ENCODE measurements around the gene RASL11A.
"Not testable (repeated sequence)": the region's sequence is repeated elsewhere in the genome, so short reads cannot be mapped to it uniquely, and the experiment has no call there.

The RASL11A gene

GRCh38 chr13:27280009-27280656, 9.5 kb downstream of the RASL11A start:
- Mint-ChIP-seq H3K9me3 (ENCODE audit: low read depth) (no peaks in the 10 kb centered on the region), H3K27me3 (peaks cover 1% of the 10 kb centered on the region), H3K27ac (no peak overlapping the region), H3K4me1 (ENCODE audit: low read depth) (no peaks in the 10 kb centered on the region), H3K4me3 (no peak overlapping the region), H3K36me3 (no peaks in the 10 kb centered on the region)

DNA sequence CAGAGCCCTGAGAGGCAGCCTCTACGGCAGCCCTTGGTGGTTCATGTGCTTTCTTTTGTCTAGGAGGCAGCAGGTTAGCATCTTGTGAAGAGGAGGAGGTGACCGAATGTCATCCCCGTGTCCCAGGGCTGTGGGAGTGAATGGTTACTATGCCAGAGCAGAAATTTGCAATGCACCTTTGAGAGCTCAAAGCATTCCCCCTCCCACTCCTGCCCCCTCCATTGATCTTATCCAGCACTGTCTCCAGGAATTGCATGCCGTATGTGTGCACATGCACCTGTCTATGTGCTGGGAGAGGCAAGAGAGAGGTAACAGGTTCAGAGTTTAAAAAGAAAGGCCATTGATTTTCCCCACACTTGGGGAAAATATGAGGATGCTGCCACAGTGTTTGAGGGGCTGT, 10.2 kb downstream of the RASL11A start:
- Mint-ChIP-seq H3K27me3 (peaks cover 1% of the 10 kb centered on the region), H3K9me3 (ENCODE audit: low read depth) (no peaks in the 10 kb centered on the region), H3K4me3 (no peak overlapping the region), H3K36me3 (no peaks in the 10 kb centered on the region), H3K27ac (no peak overlapping the region), H3K4me1 (ENCODE audit: low read depth) (no peaks in the 10 kb centered on the region)

- H3K36me3 Mint-ChIP-seq, result no peaks in the 10 kb centered on the region
- H3K9me3 Mint-ChIP-seq (ENCODE audit: low read depth), result no peaks in the 10 kb centered on the region
- H3K4me1 Mint-ChIP-seq (ENCODE audit: low read depth), result no peaks in the 10 kb centered on the region
- H3K4me3 Mint-ChIP-seq, result no peak overlapping the region
- H3K27me3 Mint-ChIP-seq, result peaks cover 1% of the 10 kb centered on the region
- H3K27ac Mint-ChIP-seq, result no peak overlapping the region
Observed at GRCh38 chr13:27281420-27281819, 10.8 kb downstream of the RASL11A start.

- H3K27ac Mint-ChIP-seq, result no peak overlapping the region
- no peaks in the 10 kb centered on the region for H3K4me1 Mint-ChIP-seq (ENCODE audit: low read depth)
- H3K9me3 Mint-ChIP-seq (ENCODE audit: low read depth), result no peaks in the 10 kb centered on the region
- no peaks in the 10 kb centered on the region for H3K36me3 Mint-ChIP-seq
- no peak overlapping the region for H3K4me3 Mint-ChIP-seq
- H3K27me3 Mint-ChIP-seq, result no peaks in the 10 kb centered on the region
Observed at GRCh38 chr13:27283906-27284493, 13.4 kb downstream of the RASL11A start.

DNA sequence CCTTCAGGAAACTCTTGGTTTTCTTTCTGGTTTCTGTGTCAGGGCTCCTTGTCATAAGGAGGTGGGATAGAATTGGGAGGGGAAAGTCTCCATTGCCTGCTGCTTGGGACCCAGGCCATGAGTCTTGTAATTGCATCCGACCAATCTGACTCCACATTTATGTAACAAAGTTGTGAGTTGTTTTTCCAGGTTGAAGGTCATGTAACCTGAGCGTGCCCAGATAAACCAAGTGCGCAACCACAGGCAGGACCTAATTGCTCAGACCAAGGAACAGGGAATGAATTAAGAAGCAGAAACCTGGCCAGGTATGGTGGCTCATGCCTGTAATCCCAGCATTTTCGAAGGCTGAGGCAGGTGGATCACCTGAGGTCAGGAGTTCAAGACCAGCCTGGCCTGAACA, 17.8 kb downstream of the RASL11A start:
- Mint-ChIP-seq H3K27me3 (no peaks in the 10 kb centered on the region), H3K27ac (no peak overlapping the region), H3K4me3 (no peak overlapping the region), H3K4me1 (ENCODE audit: low read depth) (peaks cover 10% of the 10 kb centered on the region), H3K36me3 (no peaks in the 10 kb centered on the region), H3K9me3 (ENCODE audit: low read depth) (no peaks in the 10 kb centered on the region)

- H3K9me3 Mint-ChIP-seq (ENCODE audit: low read depth), result no peaks in the 10 kb centered on the region
- H3K4me1 Mint-ChIP-seq (ENCODE audit: low read depth), result peaks cover 17% of the 10 kb centered on the region
- no peaks in the 10 kb centered on the region for H3K36me3 Mint-ChIP-seq
- no peaks in the 10 kb centered on the region for H3K27me3 Mint-ChIP-seq
- no peak overlapping the region for H3K27ac Mint-ChIP-seq
- no peak overlapping the region for H3K4me3 Mint-ChIP-seq
Observed at GRCh38 chr13:27289011-27289665, 18.5 kb downstream of the RASL11A start.

DNA sequence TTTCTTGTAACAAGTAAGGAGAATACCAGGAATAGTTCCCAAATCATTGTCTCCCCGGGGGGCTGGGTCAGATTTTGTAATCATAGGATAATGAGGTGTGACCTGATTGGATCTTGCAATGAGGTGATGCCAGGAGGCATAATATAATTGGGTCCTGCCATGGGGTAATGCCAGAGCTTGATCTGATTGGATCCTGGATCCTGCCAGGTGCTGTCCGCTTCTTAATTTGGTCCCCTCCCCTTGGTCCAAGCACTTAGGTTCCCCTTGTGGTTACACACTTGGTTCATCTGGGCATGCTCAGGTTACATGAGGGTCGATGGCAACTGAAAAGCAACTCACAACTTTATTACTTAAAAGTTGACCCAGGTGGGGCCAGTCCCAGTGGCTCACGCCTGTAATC, 20.1 kb downstream of the RASL11A start:
- H3K4me1 Mint-ChIP-seq (ENCODE audit: low read depth), result peaks cover 33% of the 10 kb centered on the region
- no peak overlapping the region for H3K4me3 Mint-ChIP-seq
- no peaks in the 10 kb centered on the region for H3K27me3 Mint-ChIP-seq
- H3K27ac Mint-ChIP-seq, result no peak overlapping the region
- H3K36me3 Mint-ChIP-seq, result no peaks in the 10 kb centered on the region
- H3K9me3 Mint-ChIP-seq (ENCODE audit: low read depth), result no peaks in the 10 kb centered on the region

- not testable (repeated sequence) for H3K36me3 Mint-ChIP-seq; H3K27me3 Mint-ChIP-seq; H3K4me3 Mint-ChIP-seq; H3K9me3 Mint-ChIP-seq (ENCODE audit: low read depth)
- peaks cover 35% of the 10 kb centered on the region for H3K4me1 Mint-ChIP-seq (ENCODE audit: low read depth)
- H3K27ac Mint-ChIP-seq, result peak overlapping the region; percentile 28
Observed at GRCh38 chr13:27291967-27292366, 21.3 kb downstream of the RASL11A start.

- H3K27me3 Mint-ChIP-seq, result no peaks in the 10 kb centered on the region
- H3K4me3 Mint-ChIP-seq, result peak overlapping the region; percentile 57
- H3K36me3 Mint-ChIP-seq, result no peaks in the 10 kb centered on the region
- no peaks in the 10 kb centered on the region for H3K9me3 Mint-ChIP-seq (ENCODE audit: low read depth)
- peak overlapping the region; percentile 36 for H3K27ac Mint-ChIP-seq
- peaks cover 35% of the 10 kb centered on the region for H3K4me1 Mint-ChIP-seq (ENCODE audit: low read depth)
Observed at GRCh38 chr13:27293076-27293691, 22.6 kb downstream of the RASL11A start.

DNA sequence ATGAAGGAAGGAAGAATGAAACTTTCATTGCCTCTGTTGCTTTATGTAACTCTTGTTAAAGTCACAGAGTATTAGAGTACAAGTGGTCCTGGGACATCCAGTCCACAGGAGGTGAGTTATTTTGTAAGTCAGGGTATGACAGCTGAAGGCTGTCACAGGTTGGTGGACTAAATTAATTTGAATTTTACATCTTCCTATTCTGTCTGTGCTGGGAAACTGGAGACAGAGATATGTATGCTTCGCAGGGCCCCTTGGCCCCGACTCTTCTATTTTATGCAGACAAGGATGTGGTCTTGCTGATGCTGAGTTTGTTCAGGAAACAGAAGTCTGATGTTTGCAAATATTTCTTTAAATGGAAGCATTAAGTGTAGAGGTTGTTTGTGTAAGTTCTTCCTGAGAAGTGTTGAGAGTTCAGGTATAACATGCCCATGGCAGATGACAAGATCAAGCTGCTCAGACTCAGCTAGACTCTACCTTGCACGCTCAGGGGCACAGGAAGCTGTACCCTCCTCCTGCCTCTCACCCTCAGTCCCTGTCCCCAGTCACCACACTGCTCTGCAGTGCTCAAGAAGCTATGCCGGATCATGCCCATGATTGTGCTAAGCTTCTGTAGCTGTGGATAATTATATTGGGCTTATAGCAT, 23.4 kb downstream of the RASL11A start:
- H3K9me3 Mint-ChIP-seq (ENCODE audit: low read depth), result no peaks in the 10 kb centered on the region
- H3K27me3 Mint-ChIP-seq, result no peaks in the 10 kb centered on the region
- peak overlapping the region; percentile 36 for H3K27ac Mint-ChIP-seq
- H3K4me1 Mint-ChIP-seq (ENCODE audit: low read depth), result peaks cover 35% of the 10 kb centered on the region
- H3K36me3 Mint-ChIP-seq, result no peaks in the 10 kb centered on the region
- H3K4me3 Mint-ChIP-seq, result peak overlapping the region; percentile 57

DNA sequence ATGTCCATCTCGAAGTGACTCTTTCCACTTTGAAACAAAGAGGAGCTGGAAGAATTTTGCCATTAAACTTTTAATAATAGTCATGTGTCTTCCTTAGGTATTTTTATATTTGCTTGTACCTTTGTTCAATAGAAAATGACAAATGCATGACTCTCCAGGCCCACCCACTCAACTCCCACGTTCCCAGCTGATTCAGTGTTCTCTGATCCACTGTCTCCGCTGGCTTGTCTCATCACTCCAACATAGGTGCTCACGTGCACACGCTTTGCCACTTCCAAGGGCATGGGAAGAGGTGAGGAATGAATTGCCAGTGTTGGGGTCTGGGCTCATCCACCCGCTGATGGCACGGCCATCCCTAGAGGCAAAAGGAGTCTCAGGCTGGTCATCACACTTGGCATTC, 24.5 kb downstream of the RASL11A start:
- peak overlapping the region; percentile 36 for H3K27ac Mint-ChIP-seq
- H3K36me3 Mint-ChIP-seq, result no peaks in the 10 kb centered on the region
- no peaks in the 10 kb centered on the region for H3K27me3 Mint-ChIP-seq
- peak overlapping the region; percentile 9 for H3K4me3 Mint-ChIP-seq
- peaks cover 37% of the 10 kb centered on the region for H3K4me1 Mint-ChIP-seq (ENCODE audit: low read depth)
- H3K9me3 Mint-ChIP-seq (ENCODE audit: low read depth), result no peaks in the 10 kb centered on the region

- no peaks in the 10 kb centered on the region for H3K27me3 Mint-ChIP-seq
- H3K27ac Mint-ChIP-seq, result peak overlapping the region; percentile 36
- H3K4me1 Mint-ChIP-seq (ENCODE audit: low read depth), result peaks cover 37% of the 10 kb centered on the region
- no peaks in the 10 kb centered on the region for H3K9me3 Mint-ChIP-seq (ENCODE audit: low read depth)
- no peak overlapping the region for H3K4me3 Mint-ChIP-seq
- H3K36me3 Mint-ChIP-seq, result no peaks in the 10 kb centered on the region
Observed at GRCh38 chr13:27295660-27296059, 25.0 kb downstream of the RASL11A start.

DNA sequence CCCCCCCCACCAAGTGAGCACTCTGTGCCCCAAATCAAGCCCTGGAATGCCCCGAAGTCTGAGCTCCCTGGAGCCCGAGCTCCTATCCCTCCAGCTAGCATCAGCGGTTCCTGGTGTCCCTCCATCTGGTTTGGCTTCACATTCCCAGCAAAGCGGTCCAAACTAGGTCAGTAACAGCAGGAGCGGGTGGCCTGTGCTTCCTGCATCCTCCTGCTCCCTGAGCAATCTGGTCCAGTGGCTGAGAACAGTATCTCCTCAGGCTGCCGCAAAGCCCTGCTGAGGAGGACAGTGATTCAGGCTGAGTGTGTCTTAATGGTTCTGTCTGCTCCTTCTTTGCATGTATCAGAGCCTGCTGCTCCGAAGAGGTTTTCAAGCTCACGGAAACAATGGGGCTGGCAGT, 25.9 kb downstream of the RASL11A start:
- Mint-ChIP-seq H3K9me3 (ENCODE audit: low read depth) (no peaks in the 10 kb centered on the region), H3K4me1 (ENCODE audit: low read depth) (peaks cover 37% of the 10 kb centered on the region), H3K4me3 (no peak overlapping the region), H3K27me3 (no peaks in the 10 kb centered on the region), H3K27ac (no peak overlapping the region), H3K36me3 (no peaks in the 10 kb centered on the region)

DNA sequence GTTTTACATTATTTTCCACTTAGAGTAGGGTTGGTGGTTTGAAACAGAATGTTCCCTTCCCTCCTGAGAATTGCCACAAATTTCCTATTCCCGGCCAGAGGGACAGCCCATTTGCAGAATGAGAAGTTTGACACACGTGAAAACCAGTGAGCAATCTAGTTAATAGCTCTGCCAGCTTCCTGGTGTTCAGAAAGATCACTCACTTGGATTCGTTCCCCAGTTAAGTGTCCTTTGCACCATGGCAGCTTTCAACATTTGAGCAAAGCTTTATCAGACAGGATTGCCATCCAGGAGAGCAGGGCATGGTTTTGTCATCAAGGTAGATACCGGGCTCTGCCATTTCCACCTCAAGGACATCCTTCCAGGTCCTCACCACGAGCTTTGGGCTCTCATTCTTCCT, 28.2 kb downstream of the RASL11A start:
- H3K27ac Mint-ChIP-seq, result no peak overlapping the region
- peaks cover 3% of the 10 kb centered on the region for H3K9me3 Mint-ChIP-seq (ENCODE audit: low read depth)
- H3K27me3 Mint-ChIP-seq, result no peaks in the 10 kb centered on the region
- no peaks in the 10 kb centered on the region for H3K36me3 Mint-ChIP-seq
- H3K4me3 Mint-ChIP-seq, result no peak overlapping the region
- H3K4me1 Mint-ChIP-seq (ENCODE audit: low read depth), result peaks cover 41% of the 10 kb centered on the region

DNA sequence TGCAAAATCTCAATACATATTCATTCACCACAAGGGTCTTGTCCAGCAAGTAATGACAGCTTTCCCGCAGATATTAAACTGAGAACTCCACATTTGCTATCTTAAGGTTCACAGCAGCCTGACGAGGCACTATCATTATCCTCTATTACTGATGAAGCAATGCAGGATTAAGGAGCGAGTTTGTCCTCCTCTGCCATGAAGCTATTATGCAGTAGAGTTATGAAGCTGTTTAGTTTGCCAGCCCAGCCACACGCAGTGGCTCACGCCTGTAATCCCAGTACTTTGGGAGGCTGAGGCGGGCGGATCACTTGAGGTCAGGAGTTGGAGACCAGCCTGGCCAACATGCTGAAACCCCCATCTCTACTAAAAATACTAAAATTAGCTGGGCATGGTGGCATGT, 29.8 kb downstream of the RASL11A start:
- peaks cover 28% of the 10 kb centered on the region for H3K4me1 Mint-ChIP-seq (ENCODE audit: low read depth)
- H3K27ac Mint-ChIP-seq, result not testable (repeated sequence)

More for the DNA sequence above, 29.8 kb downstream of the RASL11A start:
- H3K4me3 Mint-ChIP-seq; H3K36me3 Mint-ChIP-seq; H3K9me3 Mint-ChIP-seq (ENCODE audit: low read depth); H3K27me3 Mint-ChIP-seq: not testable (repeated sequence)
